NCI-H526 treated with DMSO at 0.1 percent for 48 hours (cell line): ENCODE measurements around the gene IPO5.

Experiments used
- DNase-seq: peaks from one replicate; lab custom pipeline; 2025; lab: John Stamatoyannopoulos, UW

IPO5 gene

GRCh38 chr13:98059276-98059675, 105.8 kb downstream of the IPO5 start:
- DNase-seq, result no peak

- DNase-seq, result no peak
Observed at GRCh38 chr13:98060282-98060681, 106.8 kb downstream of the IPO5 start.

- DNase-seq, result no peak
Observed at GRCh38 chr13:98065468-98065867, 112.0 kb downstream of the IPO5 start.

- DNase-seq, result no peak
Observed at GRCh38 chr13:98066636-98067035, 113.2 kb downstream of the IPO5 start.

GRCh38 chr13:98068521-98068920, 115.0 kb downstream of the IPO5 start:
- no peak for DNase-seq

GRCh38 chr13:98069985-98070384, 116.5 kb downstream of the IPO5 start:
- no peak for DNase-seq

GRCh38 chr13:98071316-98071715, 117.8 kb downstream of the IPO5 start:
- DNase-seq, result no peak

- DNase-seq, result no peak
Observed at GRCh38 chr13:98072476-98072875, 119.0 kb downstream of the IPO5 start.
